ENCODE results near the gene TMED10. TPM values are rescaled to one million over a fixed set of nuclear protein-coding genes. Genes with fewer than 3 reads are reported as not detected.

TMED10 gene
- total RNA-seq, 1 experiment from 2014 or later: 255 TPM

DNA sequence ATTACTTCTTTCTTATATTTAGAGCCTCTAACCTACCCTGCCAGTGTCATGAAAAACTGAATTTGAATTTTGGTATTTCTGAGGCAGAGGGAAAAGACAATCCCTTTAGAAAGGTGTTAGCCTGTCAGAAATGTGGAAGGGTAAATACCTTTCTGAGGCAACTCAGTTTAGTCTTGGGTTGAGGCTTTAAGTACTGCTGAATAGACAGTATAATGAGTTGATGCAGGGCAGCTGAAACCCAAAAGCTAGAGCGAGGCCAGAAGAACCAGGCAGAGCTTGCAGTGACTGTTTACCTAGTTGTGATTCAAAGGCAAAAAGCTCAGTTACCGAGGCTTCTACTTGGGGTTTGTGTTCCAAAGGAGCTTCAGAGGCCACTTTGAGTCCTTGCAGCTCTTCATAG lies 88.3 kb downstream of the TMED10 start:
- Histone ChIP-seq H3K36me3 (ENCODE audit: control insufficient read depth, insufficient read depth, low read length) (peaks cover 4% of the 10 kb centered on the region), H3K27me3 (replicated peaks; ENCODE audit: control insufficient read depth, insufficient read depth, low read length) (no peaks in the 10 kb centered on the region), H3K9me3 (no peaks in the 10 kb centered on the region), H3K4me1 (no peaks in the 10 kb centered on the region), H3K4me3 (ENCODE audit: low read depth, low read length) (no peak overlapping the region)
- TF ChIP-seq, protein P1, sequence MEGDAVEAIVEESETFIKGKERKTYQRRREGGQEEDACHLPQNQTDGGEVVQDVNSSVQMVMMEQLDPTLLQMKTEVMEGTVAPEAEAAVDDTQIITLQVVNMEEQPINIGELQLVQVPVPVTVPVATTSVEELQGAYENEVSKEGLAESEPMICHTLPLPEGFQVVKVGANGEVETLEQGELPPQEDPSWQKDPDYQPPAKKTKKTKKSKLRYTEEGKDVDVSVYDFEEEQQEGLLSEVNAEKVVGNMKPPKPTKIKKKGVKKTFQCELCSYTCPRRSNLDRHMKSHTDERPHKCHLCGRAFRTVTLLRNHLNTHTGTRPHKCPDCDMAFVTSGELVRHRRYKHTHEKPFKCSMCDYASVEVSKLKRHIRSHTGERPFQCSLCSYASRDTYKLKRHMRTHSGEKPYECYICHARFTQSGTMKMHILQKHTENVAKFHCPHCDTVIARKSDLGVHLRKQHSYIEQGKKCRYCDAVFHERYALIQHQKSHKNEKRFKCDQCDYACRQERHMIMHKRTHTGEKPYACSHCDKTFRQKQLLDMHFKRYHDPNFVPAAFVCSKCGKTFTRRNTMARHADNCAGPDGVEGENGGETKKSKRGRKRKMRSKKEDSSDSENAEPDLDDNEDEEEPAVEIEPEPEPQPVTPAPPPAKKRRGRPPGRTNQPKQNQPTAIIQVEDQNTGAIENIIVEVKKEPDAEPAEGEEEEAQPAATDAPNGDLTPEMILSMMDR (IDR thresholded peaks at IDR 0.05; ENCODE audit: insufficient read depth in 1 of 2, low read depth in 1 of 2, low read length in 1 of 2, severe bottlenecking in 1 of 2, unreplicated experiment in 1 of 2): no peak
- H3K4me1 Mint-ChIP-seq (ENCODE audit: low read depth, unreplicated experiment): no peaks in the 10 kb centered on the region
- H3K9me3 Mint-ChIP-seq (ENCODE audit: unreplicated experiment): no peaks in the 10 kb centered on the region
- intact Hi-C loops (cut with micrococcal nuclease; ENCODE audit: unreplicated experiment): loop anchor here (1.0 to 5.0 kb wide), 3 partner anchors 86 to 174 kb away; partner anchors contain the start of gene EIF2B2
- peaks cover 40% of the 10 kb centered on the region for H3K36me3 Mint-ChIP-seq (ENCODE audit: insufficient read depth, unreplicated experiment)
- CTCF ChIA-PET: interaction anchor here (0.6 to 1.8 kb wide), 11 partner anchors 9 to 240 kb away, joined by 3 to 14 read pairs (median 5); partner anchors contain the start of genes ACYP1, NEK9 and RPS6KL1
- POLR2A ChIA-PET: no interaction called here
- no peak for DNase-seq
- no TSS peak for BruUV-seq (replicated peaks)
- H3K4me3 Mint-ChIP-seq (ENCODE audit: unreplicated experiment): no peak overlapping the region
- no peak overlapping the region for H3K27ac Mint-ChIP-seq (ENCODE audit: unreplicated experiment)
- H3K27me3 Mint-ChIP-seq (ENCODE audit: insufficient read depth, unreplicated experiment): no peaks in the 10 kb centered on the region

DNA sequence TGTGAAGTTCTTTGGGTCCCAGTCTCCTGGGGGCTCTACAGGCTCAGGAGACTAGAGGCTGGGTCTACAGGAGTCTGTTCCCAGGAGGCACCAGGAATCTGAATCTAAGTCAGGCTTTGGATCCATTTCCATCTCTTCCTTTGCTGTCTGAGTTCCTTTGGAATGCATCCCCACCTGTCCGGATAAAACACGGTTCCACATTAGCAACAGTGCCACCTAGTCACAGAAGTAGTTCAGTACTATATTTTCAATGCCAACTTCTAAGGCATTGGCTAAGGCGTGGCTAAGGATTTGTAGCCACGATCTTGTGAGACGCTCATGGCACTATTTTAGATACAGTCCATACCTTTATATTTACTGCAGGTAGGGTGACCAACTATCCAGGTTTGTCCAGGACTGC lies 91.9 kb downstream of the TMED10 start:
- peaks cover 39% of the 10 kb centered on the region for H3K36me3 Mint-ChIP-seq (ENCODE audit: insufficient read depth, unreplicated experiment)
- H3K4me1 ChIP-seq: no peaks in the 10 kb centered on the region
- no peak overlapping the region for H3K4me3 Mint-ChIP-seq (ENCODE audit: unreplicated experiment)
- peak in 1 of 2 experiments; percentile 11 for DNase-seq
- no peak overlapping the region for H3K4me3 ChIP-seq (ENCODE audit: low read depth, low read length)
- CTCF ChIA-PET: no interaction called here
- no peaks in the 10 kb centered on the region for H3K27me3 Mint-ChIP-seq (ENCODE audit: insufficient read depth, unreplicated experiment)
- POLR2A ChIA-PET: no interaction called here
- intact Hi-C loops (cut with micrococcal nuclease; ENCODE audit: unreplicated experiment): no loop called here
- peaks cover 4% of the 10 kb centered on the region for H3K36me3 ChIP-seq (ENCODE audit: control insufficient read depth, insufficient read depth, low read length)
- no peaks in the 10 kb centered on the region for H3K27me3 ChIP-seq (replicated peaks; ENCODE audit: control insufficient read depth, insufficient read depth, low read length)
- H3K4me1 Mint-ChIP-seq (ENCODE audit: low read depth, unreplicated experiment): no peaks in the 10 kb centered on the region
- no peaks in the 10 kb centered on the region for H3K9me3 Mint-ChIP-seq (ENCODE audit: unreplicated experiment)
- TF ChIP-seq, protein P1 (IDR thresholded peaks at IDR 0.05; ENCODE audit: insufficient read depth in 1 of 2, low read depth in 1 of 2, low read length in 1 of 2, severe bottlenecking in 1 of 2, unreplicated experiment in 1 of 2): peak; percentile 7 to 17
- no peak overlapping the region for H3K27ac Mint-ChIP-seq (ENCODE audit: unreplicated experiment)
- no peaks in the 10 kb centered on the region for H3K9me3 ChIP-seq
- BruUV-seq (replicated peaks): no TSS peak

DNA sequence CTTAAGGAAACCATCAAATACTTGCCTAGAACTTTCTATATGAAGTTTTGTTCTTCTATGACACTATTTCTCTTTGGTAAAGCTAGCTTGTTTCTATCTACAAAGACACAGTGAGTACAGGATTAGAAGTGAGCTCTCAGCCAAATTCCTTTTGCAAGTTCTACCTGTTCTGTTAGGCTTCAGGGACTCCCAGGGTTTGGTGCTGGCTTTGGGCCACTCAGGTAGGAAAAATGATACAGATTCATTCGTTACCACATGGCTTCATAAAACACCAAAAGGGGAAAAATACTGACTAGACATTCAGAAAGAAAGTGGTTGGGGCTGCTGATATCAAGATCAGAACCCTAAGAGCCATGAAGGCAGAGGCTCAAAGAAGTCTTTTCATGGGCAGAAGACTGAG lies 93.1 kb downstream of the TMED10 start:
- no peak overlapping the region for H3K4me3 ChIP-seq (ENCODE audit: low read depth, low read length)
- H3K4me1 ChIP-seq: no peaks in the 10 kb centered on the region
- no peaks in the 10 kb centered on the region for H3K9me3 ChIP-seq
- H3K9me3 Mint-ChIP-seq (ENCODE audit: unreplicated experiment): no peaks in the 10 kb centered on the region
- H3K4me3 Mint-ChIP-seq (ENCODE audit: unreplicated experiment): no peak overlapping the region
- peaks cover 4% of the 10 kb centered on the region for H3K36me3 ChIP-seq (ENCODE audit: control insufficient read depth, insufficient read depth, low read length)
- no peaks in the 10 kb centered on the region for H3K27me3 ChIP-seq (replicated peaks; ENCODE audit: control insufficient read depth, insufficient read depth, low read length)
- H3K27me3 Mint-ChIP-seq (ENCODE audit: insufficient read depth, unreplicated experiment): no peaks in the 10 kb centered on the region
- peaks cover 33% of the 10 kb centered on the region for H3K36me3 Mint-ChIP-seq (ENCODE audit: insufficient read depth, unreplicated experiment)
- ChIA-PET CTCF (interaction anchor here (0.9 to 1.2 kb wide), 2 partner anchors 14 to 222 kb away, joined by 3 to 4 read pairs; partner anchors contain the start of gene ZC2HC1C), POLR2A (no interaction called here)
- DNase-seq: no peak
- TF ChIP-seq, protein P1 (IDR thresholded peaks at IDR 0.05; ENCODE audit: insufficient read depth in 1 of 2, low read depth in 1 of 2, low read length in 1 of 2, severe bottlenecking in 1 of 2, unreplicated experiment in 1 of 2): no peak
- no TSS peak for BruUV-seq (replicated peaks)
- intact Hi-C loops (cut with micrococcal nuclease; ENCODE audit: unreplicated experiment): no loop called here
- H3K27ac Mint-ChIP-seq (ENCODE audit: unreplicated experiment): no peak overlapping the region
- H3K4me1 Mint-ChIP-seq (ENCODE audit: low read depth, unreplicated experiment): no peaks in the 10 kb centered on the region
